ENCODE results near the gene PLAAT3. TPM values are rescaled to one million over a fixed set of nuclear protein-coding genes. Genes with fewer than 3 reads are reported as not detected.
"Not testable (repeated sequence)": the region's sequence is repeated elsewhere in the genome, so short reads cannot be mapped to it uniquely, and the experiment has no call there.

Gene PLAAT3
- total RNA-seq, 4 donors from 2014 or later = 6.8 to 20.1 (median 18.4) TPM

GRCh38 chr11:63608353-63609345 lies 5.6 kb downstream of the PLAAT3 start:
- Histone ChIP-seq H3K4me1 (peaks cover 0 to 15% (median 0%) of the 10 kb centered on the region in 4 donors), H3K27ac (peak overlapping the region in 3 of 4 donors; percentile 1 to 84 (median 58)), H3K4me3 (no peak overlapping the region), H3K36me3 (no peaks in the 10 kb centered on the region), H3K9me3 (no peaks in the 10 kb centered on the region), H3K27me3 (no peaks in the 10 kb centered on the region)
- DNase-seq = no peak
- TF ChIP-seq CTCF (IDR thresholded peaks at IDR 0.05) (no peak), POLR2A (IDR thresholded peaks at IDR 0.05) (no peak)

- no peaks in the 10 kb centered on the region for H3K9me3 ChIP-seq
- H3K36me3 ChIP-seq = no peaks in the 10 kb centered on the region
- H3K27me3 ChIP-seq = no peaks in the 10 kb centered on the region
- no peak for DNase-seq
- H3K4me1 ChIP-seq = peaks cover 0 to 6% (median 0%) of the 10 kb centered on the region in 4 donors
- TF ChIP-seq CTCF (IDR thresholded peaks at IDR 0.05) = no peak
- no peak for TF ChIP-seq POLR2A (IDR thresholded peaks at IDR 0.05)
- no peak overlapping the region for H3K4me3 ChIP-seq
- no peak overlapping the region for H3K27ac ChIP-seq
These were observed 11.1 kb downstream of the PLAAT3 start for GRCh38 chr11:63603180-63603518.

GRCh38 chr11:63602290-63603179 lies 11.7 kb downstream of the PLAAT3 start:
- H3K9me3 ChIP-seq, H3K27ac ChIP-seq, H3K4me1 ChIP-seq, H3K27me3 ChIP-seq, H3K36me3 ChIP-seq, H3K4me3 ChIP-seq, DNase-seq: not testable (repeated sequence)

GRCh38 chr11:63599211-63600122 lies 14.8 kb downstream of the PLAAT3 start:
- Histone ChIP-seq H3K36me3 (peaks cover 0 to 6% (median 0%) of the 10 kb centered on the region in 3 donors), H3K27me3 (no peaks in the 10 kb centered on the region), H3K9me3 (no peaks in the 10 kb centered on the region), H3K27ac (no peak overlapping the region), H3K4me1 (peaks cover 0 to 6% (median 0%) of the 10 kb centered on the region in 4 donors), H3K4me3 (no peak overlapping the region)
- DNase-seq = peak in 1 of 3 donors; percentile 41
- TF ChIP-seq POLR2A (IDR thresholded peaks at IDR 0.05) (no peak), CTCF (IDR thresholded peaks at IDR 0.05) (no peak)

- no peak overlapping the region for H3K4me3 ChIP-seq
- H3K27me3 ChIP-seq = no peaks in the 10 kb centered on the region
- H3K36me3 ChIP-seq = peaks cover 0 to 6% (median 0%) of the 10 kb centered on the region in 3 donors
- H3K27ac ChIP-seq = no peak overlapping the region
- TF ChIP-seq POLR2A (IDR thresholded peaks at IDR 0.05) (no peak), CTCF (IDR thresholded peaks at IDR 0.05) (no peak)
- peaks cover 0 to 6% (median 0%) of the 10 kb centered on the region in 4 donors for H3K4me1 ChIP-seq
- no peaks in the 10 kb centered on the region for H3K9me3 ChIP-seq
- DNase-seq = peak in 1 of 3 donors; percentile 31
These were observed 15.7 kb downstream of the PLAAT3 start for GRCh38 chr11:63598556-63598955.
